Gastroesophageal sphincter (tissue), 3 donors: ENCODE measurements around the gene STX10.

ENCODE experiments used
- CTCF ChIP-seq, 4 experiments: fragments of 200-600 bp in 2 of 4; fragments of 450-650 bp in 2 of 4; sonication (generic) in 1 of 4; IDR thresholded peaks; one replicate each; pipeline ENCODE4 v1.5.1; 2017 to 2019; ENCODE audit warnings: antibody characterized with exemption in 4 of 4, mild to moderate bottlenecking in 2 of 4, moderate library complexity in 2 of 4
- EP300 ChIP-seq: sonication (generic); formaldehyde crosslinking; IDR thresholded peaks from one replicate; pipeline ENCODE4 v1.6.1; 2017; ENCODE audit warnings: antibody characterized with exemption, mild to moderate bottlenecking
- POLR2A ChIP-seq, 2 donors: fragments of 450-650 bp; IDR thresholded peaks; one replicate each; pipeline ENCODE4 v1.6.1; 2017; ENCODE audit warnings: antibody characterized with exemption in 2 of 2, mild to moderate bottlenecking in 2 of 2, moderate library complexity in 1 of 2
- POLR2AphosphoS5 ChIP-seq: sonication (generic); formaldehyde crosslinking; IDR thresholded peaks from one replicate; pipeline ENCODE4 v1.6.1; 2017; ENCODE audit warnings: antibody characterized with exemption

- TF ChIP-seq POLR2A (IDR thresholded peaks at IDR 0.05), result no peak
- TF ChIP-seq CTCF (IDR thresholded peaks at IDR 0.05), result no peak
- TF ChIP-seq POLR2AphosphoS5, result peak; percentile 93
- TF ChIP-seq EP300, result no peak
Observed at GRCh38 chr19:13116282-13117175, 33.6 kb downstream of the STX10 start, which contains the start of gene TRMT1.
